C4-2B (cell line): ENCODE measurements around the gene GALNT17.
"Not testable (repeated sequence)": the region's sequence is repeated elsewhere in the genome, so short reads cannot be mapped to it uniquely, and the experiment has no call there.

Source experiments
- H3K27ac ChIP-seq: fragments of 450-650 bp; 2 replicates; pipeline ENCODE4 v1.5.1; 2017
- CTCF ChIP-seq: fragments of 450-650 bp; conservative IDR thresholded peaks from 2 replicates; pipeline ENCODE4 v1.5.1; 2017; ENCODE audit warnings: mild to moderate bottlenecking
- ZFX ChIP-seq: fragments of 450-650 bp; IDR thresholded peaks from 2 replicates; pipeline ENCODE4 v1.6.1; 2017

GALNT17 gene

GRCh38 chr7:71574153-71574860, 442.4 kb downstream of the GALNT17 start:
- no peak overlapping the region for H3K27ac ChIP-seq
- TF ChIP-seq CTCF: no peak
- TF ChIP-seq ZFX: no peak

- H3K27ac ChIP-seq: no peak overlapping the region
- TF ChIP-seq CTCF (no peak), ZFX (no peak)
Measured at GRCh38 chr7:71580027-71580426, 448.1 kb downstream of the GALNT17 start.

- no peak overlapping the region for H3K27ac ChIP-seq
- TF ChIP-seq CTCF (no peak), ZFX (no peak)
Measured at GRCh38 chr7:71584256-71584655, 452.3 kb downstream of the GALNT17 start.

- TF ChIP-seq ZFX: no peak
- TF ChIP-seq CTCF: no peak
- no peak overlapping the region for H3K27ac ChIP-seq
Measured at GRCh38 chr7:71591876-71592275, 459.9 kb downstream of the GALNT17 start.

GRCh38 chr7:71592388-71592787, 460.4 kb downstream of the GALNT17 start:
- not testable (repeated sequence) for H3K27ac ChIP-seq

- TF ChIP-seq ZFX (no peak), CTCF (no peak)
- H3K27ac ChIP-seq: no peak overlapping the region
Measured at GRCh38 chr7:71594736-71595135, 462.8 kb downstream of the GALNT17 start.

GRCh38 chr7:71595176-71595575, 463.2 kb downstream of the GALNT17 start:
- no peak overlapping the region for H3K27ac ChIP-seq
- TF ChIP-seq CTCF (no peak), ZFX (no peak)

GRCh38 chr7:71598553-71598952, 466.6 kb downstream of the GALNT17 start:
- TF ChIP-seq CTCF: no peak
- no peak for TF ChIP-seq ZFX

More at GRCh38 chr7:71598553-71598952, 466.6 kb downstream of the GALNT17 start:
- no peak overlapping the region for H3K27ac ChIP-seq
